Left lung (tissue), 10 donors: Measurements from ENCODE around the gene OPCML. TPM values are rescaled to one million over a fixed set of nuclear protein-coding genes. Genes with fewer than 3 reads are reported as not detected.
A peak's percentile ranks its signal among the peaks of the same experiment; 100 is the strongest.

ENCODE experiments used
- ATAC-seq: fragments of 200-7000 bp; cut with Tn5 transposase; one replicate; pipeline ENCODE4 v1.9.1; 2020; ENCODE audit warnings: moderate library complexity
- DNase-seq, 4 donors: peaks; one replicate each; pipeline ENCODE4 v3.0.0-alpha.2; 2013 to 2020
- H3K27ac ChIP-seq, 2 donors: fragments of 200-600 bp; sonication (generic) in 1 of 2; one replicate each; pipeline versions ENCODE4 v1.5.0 to v1.8.0; 2020 to 2021
- H3K27me3 ChIP-seq, 2 donors: fragments of 200-600 bp; sonication (generic) in 1 of 2; one replicate each; pipeline versions ENCODE4 v1.5.0 to v1.8.0; 2020 to 2021
- H3K36me3 ChIP-seq, 2 donors: fragments of 200-600 bp; sonication (generic) in 1 of 2; one replicate each; pipeline versions ENCODE4 v1.5.0 to v1.8.0; 2020 to 2021
- H3K4me1 ChIP-seq, 2 donors: fragments of 200-600 bp; one replicate each; pipeline ENCODE4 v1.8.0; 2021
- H3K4me3 ChIP-seq, 2 donors: fragments of 200-600 bp; sonication (generic) in 1 of 2; one replicate each; pipeline versions ENCODE4 v1.5.0 to v1.8.0; 2020 to 2021; ENCODE audit warnings: mild to moderate bottlenecking in 1 of 2
- H3K9me3 ChIP-seq, 2 donors: fragments of 200-600 bp; sonication (generic) in 1 of 2; one replicate each; pipeline versions ENCODE4 v1.5.0 to v1.8.0; 2020 to 2021
- CTCF ChIP-seq, 2 donors: fragments of 200-600 bp; sonication (generic) in 1 of 2; IDR thresholded peaks; one replicate each; pipeline versions ENCODE4 v1.5.0 to v1.8.0; 2021; ENCODE audit warnings: antibody characterized with exemption in 2 of 2
- intact Hi-C, 2 donors: fragments of 100-400 bp; cut with DNase I; formaldehyde crosslinking; loops; one replicate each; pipeline versions ENCODE4 v1.11.2 to v1.14.2; 2022
- polyA plus RNA-seq, 6 donors: library from polyadenylated mRNA; unstranded; fragments of 120-200 nt; gene quantifications; one replicate each; pipeline ENCODE4 v1.2.1, GENCODE V29; 2013; ENCODE audit not compliant: insufficient read length in 6 of 6
- total RNA-seq, 2 donors: library from RNA; stranded (reverse); fragmentation: NEBNext Ultra II Directional; extraction: Animal tissue kit (Norgen Biotek cat#: 25700); gene quantifications; one replicate each; pipeline ENCODE4 v1.2.1, GENCODE V29; 2021
- donor health status: DM: no; HTN: yes; CAD: no.
- donor health status: DM: no; HTN: no; CAD: no.

The OPCML gene
- total and polyA plus RNA-seq, 8 donors = 0.98 to 5.3 (median 1.9) TPM; not detected in 2

- intact Hi-C loops = no loop called here
- no peak for DNase-seq
These were observed 953.2 kb downstream of the OPCML start for GRCh38 chr11:132579136-132579535.

GRCh38 chr11:132578580-132578979 lies 953.7 kb downstream of the OPCML start:
- Histone ChIP-seq H3K27ac (no peak overlapping the region), H3K4me1 (no peaks in the 10 kb centered on the region), H3K36me3 (no peaks in the 10 kb centered on the region), H3K9me3 (peaks cover 0 to 7% of the 10 kb centered on the region in 2 donors), H3K4me3 (no peak overlapping the region), H3K27me3 (no peaks in the 10 kb centered on the region)
- intact Hi-C loops = no loop called here
- no peak for TF ChIP-seq CTCF (IDR thresholded peaks at IDR 0.05)
- ATAC-seq = no peak
- no peak for DNase-seq

More at GRCh38 chr11:132579136-132579535, 953.2 kb downstream of the OPCML start:
- Histone ChIP-seq H3K36me3 (no peaks in the 10 kb centered on the region), H3K27me3 (no peaks in the 10 kb centered on the region), H3K27ac (no peak overlapping the region), H3K4me1 (no peaks in the 10 kb centered on the region), H3K9me3 (peaks cover 0 to 7% of the 10 kb centered on the region in 2 donors), H3K4me3 (no peak overlapping the region)
- ATAC-seq = no peak
- no peak for TF ChIP-seq CTCF (IDR thresholded peaks at IDR 0.05)

- DNase-seq (no peak), ATAC-seq (peak; percentile 23)
- H3K27me3 ChIP-seq = no peaks in the 10 kb centered on the region
- intact Hi-C loops = no loop called here
- no peaks in the 10 kb centered on the region for H3K36me3 ChIP-seq
- TF ChIP-seq CTCF (IDR thresholded peaks at IDR 0.05) = no peak
- H3K4me3 ChIP-seq = no peak overlapping the region
- no peaks in the 10 kb centered on the region for H3K4me1 ChIP-seq
- no peak overlapping the region for H3K27ac ChIP-seq
- peaks cover 0 to 7% of the 10 kb centered on the region in 2 donors for H3K9me3 ChIP-seq
These were observed 955.6 kb downstream of the OPCML start for GRCh38 chr11:132576706-132577105.

- ATAC-seq (peak; percentile 21), DNase-seq (peak in 2 of 4 donors; percentile 75 to 82)
- H3K36me3 ChIP-seq = no peaks in the 10 kb centered on the region
- no peak overlapping the region for H3K27ac ChIP-seq
- H3K4me3 ChIP-seq = no peak overlapping the region
- intact Hi-C loops = no loop called here
- no peaks in the 10 kb centered on the region for H3K27me3 ChIP-seq
- no peaks in the 10 kb centered on the region for H3K4me1 ChIP-seq
- TF ChIP-seq CTCF (IDR thresholded peaks at IDR 0.05) = no peak
- H3K9me3 ChIP-seq = peaks cover 0 to 6% of the 10 kb centered on the region in 2 donors
These were observed 968.0 kb downstream of the OPCML start for GRCh38 chr11:132564091-132564885.

GRCh38 chr11:132563050-132563449 lies 969.3 kb downstream of the OPCML start:
- H3K27ac ChIP-seq = no peak overlapping the region
- intact Hi-C loops = no loop called here
- ATAC-seq = no peak
- no peaks in the 10 kb centered on the region for H3K36me3 ChIP-seq
- TF ChIP-seq CTCF (IDR thresholded peaks at IDR 0.05) = no peak
- no peaks in the 10 kb centered on the region for H3K4me1 ChIP-seq
- H3K4me3 ChIP-seq = no peak overlapping the region
- no peaks in the 10 kb centered on the region for H3K27me3 ChIP-seq
- no peaks in the 10 kb centered on the region for H3K9me3 ChIP-seq
- DNase-seq = no peak
